HCT116 (cell line): ENCODE data around the gene MYO7B. TPM values are rescaled to one million over a fixed set of nuclear protein-coding genes. Genes with fewer than 3 reads are reported as not detected.

Source experiments
- ATAC-seq: fragments of 200-7000 bp; cut with Tn5 transposase; 2 replicates; pipeline ENCODE4 v1.9.1; 2020; ENCODE audit warnings: mild to moderate bottlenecking, moderate library complexity
- BruUV-seq: library from RNA; stranded (reverse); fragments of 400-500 nt; replicated peaks from 2 replicates; lab custom pipeline; 2021; lab: Mats Ljungman, UMichigan
- CTCF ChIA-PET: fragments of 300-600 bp; sonication (Branson Sonifier 250); formaldehyde crosslinking; loops from one replicate; lab custom pipeline; 2021; ENCODE audit warnings: antibody characterized with exemption; lab: Charles Lee
- POLR2A ChIA-PET: fragments of 300-600, 350-600 bp; sonication (Branson Sonifier 250); formaldehyde crosslinking; loops from one replicate; lab custom pipeline; 2021; ENCODE audit warnings: antibody characterized with exemption; lab: Charles Lee
- RAD21 ChIA-PET, 2 experiments: fragments of 300-600 bp; sonication (Branson Sonifier 250); formaldehyde crosslinking; loops; one replicate each; lab custom pipeline; 2023; ENCODE audit warnings: low total read pairs in 2 of 2; ENCODE audit not compliant: uncharacterized antibody in 2 of 2, unreplicated experiment in 2 of 2, low non-redundant PET in 1 of 2; lab: Charles Lee
- DNase-seq: peaks from one replicate; pipeline ENCODE4 v3.0.0-alpha.2; 2010; ENCODE audit warnings: low read depth, low spot score
- H2AFZ ChIP-seq: fragments of 200-600 bp; shearing (Covaris generic), sonication (generic); 2 replicates; pipeline ENCODE4 v1.6.1; 2017; ENCODE audit warnings: low read depth, mixed run types, mixed read lengths, antibody characterized with exemption, low read length; ENCODE audit not compliant: poor library complexity, severe bottlenecking
- H3K27ac ChIP-seq: 2 replicates; pipeline ENCODE4 v1.5.1; 2012; ENCODE audit warnings: low read depth, low read length
- H3K27me3 ChIP-seq: fragments of 200-600 bp; sonication (generic); 2 replicates; pipeline ENCODE4 v1.6.1; 2016; ENCODE audit warnings: mixed run types, low read length, mixed read lengths; ENCODE audit not compliant: insufficient read depth
- H3K36me3 ChIP-seq, 2 experiments: fragments of 200-500 bp in 1 of 2; fragments of 200-600 bp in 1 of 2; sonication (Bioruptor generic) in 1 of 2; sonication (generic) in 1 of 2; 2 replicates each; pipeline versions ENCODE4 v1.5.1 to v1.6.1; 2014 to 2016; ENCODE audit warnings: low read length in 2 of 2, inconsistent platforms in 1 of 2, mixed read lengths in 1 of 2, mixed run types in 1 of 2; ENCODE audit not compliant: insufficient read depth in 2 of 2, control insufficient read depth in 1 of 2
- H3K4me1 ChIP-seq, 2 experiments: fragments of 200-600 bp in 1 of 2; sonication (generic) in 1 of 2; 2 replicates each; pipeline versions ENCODE4 v1.5.1 to v1.6.1; 2012 to 2017; ENCODE audit warnings: low read length in 2 of 2, inconsistent platforms in 1 of 2, mild to moderate bottlenecking in 1 of 2, mixed read lengths in 1 of 2, mixed run types in 1 of 2, moderate library complexity in 1 of 2; ENCODE audit not compliant: insufficient read depth in 2 of 2, control insufficient read depth in 1 of 2
- H3K4me2 ChIP-seq: fragments of 200-600 bp; sonication (generic); 2 replicates; pipeline ENCODE4 v1.6.1; 2017; ENCODE audit warnings: mixed run types, low read length, mixed read lengths
- H3K4me3 ChIP-seq, 2 experiments: fragments of 200-600 bp in 1 of 2; sonication (generic) in 1 of 2; replicated peaks in 1 of 2; 2 replicates each; pipeline ENCODE4 v1.5.1; 2011 to 2016; ENCODE audit warnings: low read length in 2 of 2, control low read depth in 1 of 2, low read depth in 1 of 2, mild to moderate bottlenecking in 1 of 2, mixed read lengths in 1 of 2, mixed run types in 1 of 2
- H3K79me2 ChIP-seq: fragments of 200-600 bp; sonication (generic); 2 replicates; pipeline ENCODE4 v1.6.1; 2017; ENCODE audit warnings: mild to moderate bottlenecking, mixed run types, low read length, moderate library complexity, mixed read lengths; ENCODE audit not compliant: insufficient read depth
- H3K9ac ChIP-seq: fragments of 200-600 bp; sonication (generic); 2 replicates; pipeline ENCODE4 v1.6.1; 2016; ENCODE audit warnings: low read length, mixed read lengths
- H3K9me2 ChIP-seq: fragments of 200-600 bp; sonication (generic), shearing (Covaris generic); 2 replicates; pipeline ENCODE4 v1.6.1; 2017; ENCODE audit warnings: mixed run types, mild to moderate bottlenecking, moderate library complexity; ENCODE audit not compliant: insufficient read depth
- H3K9me3 ChIP-seq, 2 experiments: fragments of 200-500 bp in 1 of 2; fragments of 200-600 bp in 1 of 2; sonication (Bioruptor generic) in 1 of 2; sonication (generic) in 1 of 2; 2 replicates each; pipeline ENCODE4 v1.6.1; 2014 to 2017; ENCODE audit warnings: low read length in 2 of 2, mixed read lengths in 2 of 2, inconsistent platforms in 1 of 2, low read depth in 1 of 2, mild to moderate bottlenecking in 1 of 2, mixed run types in 1 of 2, moderate library complexity in 1 of 2; ENCODE audit not compliant: control insufficient read depth in 1 of 2, insufficient read depth in 1 of 2
- H4K20me1 ChIP-seq: fragments of 200-600 bp; sonication (generic), shearing (Covaris generic); 2 replicates; pipeline ENCODE4 v1.6.1; 2017; ENCODE audit warnings: mixed run types, mild to moderate bottlenecking, moderate library complexity; ENCODE audit not compliant: insufficient read depth
- CBX3 ChIP-seq: IDR thresholded peaks from 2 replicates; pipeline ENCODE4 v1.6.1; 2012; ENCODE audit warnings: low read depth
- EGR1 ChIP-seq: IDR thresholded peaks from 2 replicates; pipeline ENCODE4 v1.6.1; 2012; ENCODE audit warnings: low read depth
- ELF1 ChIP-seq: IDR thresholded peaks from 2 replicates; pipeline ENCODE4 v1.6.1; 2012; ENCODE audit warnings: low read depth, borderline replicate concordance
- EZH2phosphoT487 ChIP-seq: fragments of 200-600 bp; IDR thresholded peaks from 2 replicates; pipeline ENCODE4 v1.6.1; 2018; ENCODE audit warnings: antibody characterized with exemption, borderline replicate concordance
- FOSL1 ChIP-seq: IDR thresholded peaks from 2 replicates; pipeline ENCODE4 v1.6.1; 2012; ENCODE audit warnings: low read depth
- POLR2A ChIP-seq: IDR thresholded peaks from 2 replicates; pipeline ENCODE4 v1.7.0; 2011; ENCODE audit warnings: borderline replicate concordance; ENCODE audit not compliant: insufficient read depth, insufficient read length; ENCODE audit errors: extremely low read depth
- POLR2AphosphoS5 ChIP-seq: IDR thresholded peaks from 2 replicates; pipeline ENCODE4 v1.6.1; 2011; ENCODE audit warnings: mild to moderate bottlenecking, low read depth, low read length, moderate library complexity
- RAD21 ChIP-seq: IDR thresholded peaks from 2 replicates; pipeline ENCODE4 v1.6.1; 2012; ENCODE audit warnings: low read depth, mild to moderate bottlenecking
- SIN3A ChIP-seq: IDR thresholded peaks from 2 replicates; pipeline ENCODE4 v1.6.1; 2012; ENCODE audit warnings: low read depth
- SRF ChIP-seq: IDR thresholded peaks from 2 replicates; pipeline ENCODE4 v1.6.1; 2012; ENCODE audit warnings: low read depth
- TCF7L2 ChIP-seq: IDR thresholded peaks from 2 replicates; pipeline ENCODE4 v1.7.0; 2011; ENCODE audit warnings: borderline replicate concordance, inconsistent platforms; ENCODE audit not compliant: insufficient read depth, insufficient read length; ENCODE audit errors: extremely low read depth
- YY1 ChIP-seq: IDR thresholded peaks from 2 replicates; pipeline ENCODE4 v1.6.1; 2011; ENCODE audit warnings: low read length, low read depth, moderate library complexity, mild to moderate bottlenecking; ENCODE audit not compliant: insufficient replicate concordance; ENCODE audit errors: extremely low read depth
- ZFX ChIP-seq: fragments of 450-650 bp; IDR thresholded peaks from 2 replicates; pipeline ENCODE4 v1.6.1; 2017
- ZNF274 ChIP-seq: fragments of 200-500 bp; sonication (Bioruptor generic); IDR thresholded peaks from 2 replicates; pipeline ENCODE4 v1.6.1; 2014; ENCODE audit warnings: mild to moderate bottlenecking, low read depth, low read length, inconsistent platforms
- intact Hi-C: fragments of 100-400 bp; cut with micrococcal nuclease; formaldehyde crosslinking; loops from 2 replicates; pipeline ENCODE4 v1.10.0; 2022
- total RNA-seq: library from RNA; stranded (reverse); gene quantifications from one replicate; pipeline ENCODE4 v1.2.1, GENCODE V29; 2021; ENCODE audit not compliant: unreplicated experiment
- TF ChIP-seq, protein P1 (sequence below): IDR thresholded peaks from 2 replicates; pipeline ENCODE4 v1.6.1; 2012
- TF ChIP-seq, protein P2 (sequence below): IDR thresholded peaks from 2 replicates; pipeline ENCODE4 v1.6.1; 2012

The MYO7B gene
- total RNA-seq, 1 experiment from 2014 or later, result 0.07 TPM

DNA sequence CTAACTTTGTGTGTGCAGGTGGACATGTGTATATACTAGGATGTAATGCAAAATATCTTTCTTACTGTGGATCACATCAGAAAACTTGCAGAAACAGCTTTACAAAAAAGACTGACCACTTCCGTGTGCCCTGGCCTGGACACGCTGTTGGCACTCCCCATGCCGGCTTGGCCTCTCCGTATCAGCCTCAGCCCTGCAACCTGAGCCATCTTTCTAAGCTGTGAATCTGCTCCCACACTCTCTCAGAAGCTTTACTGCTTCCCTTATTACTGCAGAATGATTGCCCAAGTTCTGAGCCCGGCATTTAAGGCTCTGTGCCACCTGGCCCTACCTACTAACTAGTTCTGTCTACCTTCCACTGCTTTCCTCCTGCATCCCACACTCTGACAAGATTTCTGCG, 37.8 kb downstream of the MYO7B start:
- H3K4me2 ChIP-seq, result no peak overlapping the region
- H3K36me3 ChIP-seq, result no peaks in the 10 kb centered on the region
- DNase-seq, result no peak
- ChIA-PET RAD21 (no interaction called here), CTCF (no interaction called here)
- intact Hi-C loops, result no loop called here
- no peak overlapping the region for H3K27ac ChIP-seq
- H3K27me3 ChIP-seq, result no peaks in the 10 kb centered on the region
- H3K4me1 ChIP-seq, result peaks cover 0 to 9% of the 10 kb centered on the region in 2 experiments; a peak in 2 of 4 replicates
- H2AFZ ChIP-seq, result no peak overlapping the region
- H3K9me3 ChIP-seq, result no peaks in the 10 kb centered on the region
- H3K4me3 ChIP-seq, result no peak overlapping the region
- no peak overlapping the region for H3K9ac ChIP-seq
- TF ChIP-seq ZFX, result no peak
- no peak for TF ChIP-seq POLR2A
- TF ChIP-seq ELF1, result no peak
- no peak for TF ChIP-seq POLR2AphosphoS5
- no peak for TF ChIP-seq EZH2phosphoT487
- no peak for TF ChIP-seq ZNF274
- TF ChIP-seq SIN3A, result no peak
- TF ChIP-seq SRF, result no peak
- TF ChIP-seq, all 23 proteins: peak for 0
- Histone ChIP-seq H4K20me1 (no peaks in the 10 kb centered on the region), H3K79me2 (no peaks in the 10 kb centered on the region), H3K9me2 (no peaks in the 10 kb centered on the region)
- no peak for ATAC-seq
- POLR2A ChIA-PET, result no interaction called here
- BruUV-seq, result no TSS peak

DNA sequence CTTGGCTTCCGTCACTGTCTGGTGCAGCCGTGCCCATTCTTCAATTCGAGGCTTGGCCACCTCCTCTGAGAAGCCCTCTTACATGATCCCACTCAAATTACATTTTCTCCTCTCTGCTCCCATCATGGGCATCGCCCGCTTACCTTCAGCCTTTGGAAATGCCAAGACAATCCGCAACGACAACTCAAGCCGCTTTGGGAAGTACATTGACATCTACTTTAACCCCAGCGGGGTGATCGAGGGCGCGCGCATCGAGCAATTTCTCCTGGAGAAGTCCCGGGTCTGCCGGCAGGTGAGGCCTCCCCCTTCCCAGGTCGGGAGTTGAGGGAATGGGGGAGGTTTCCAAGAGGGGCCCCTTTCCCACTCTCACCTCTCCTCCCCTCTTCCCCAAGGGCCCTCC, 38.3 kb downstream of the MYO7B start:
- Histone ChIP-seq H3K79me2 (no peaks in the 10 kb centered on the region), H3K9ac (no peak overlapping the region), H3K27ac (no peak overlapping the region), H3K4me1 (peaks cover 0 to 9% of the 10 kb centered on the region in 2 experiments; a peak in 2 of 4 replicates), H3K9me2 (no peaks in the 10 kb centered on the region), H3K4me2 (no peak overlapping the region), H3K36me3 (no peaks in the 10 kb centered on the region), H3K9me3 (no peaks in the 10 kb centered on the region), H4K20me1 (no peaks in the 10 kb centered on the region), H2AFZ (no peak overlapping the region), H3K27me3 (no peaks in the 10 kb centered on the region), H3K4me3 (no peak overlapping the region)
- CTCF ChIA-PET, result no interaction called here
- DNase-seq (no peak), ATAC-seq (no peak)
- intact Hi-C loops, result no loop called here
- TF ChIP-seq ZNF274 (no peak), EGR1 (no peak), CBX3 (no peak), YY1 (no peak), POLR2A (no peak), TCF7L2 (no peak), ELF1 (no peak), POLR2AphosphoS5 (no peak), FOSL1 (no peak), RAD21 (no peak), EZH2phosphoT487 (no peak)
- TF ChIP-seq, protein P1, sequence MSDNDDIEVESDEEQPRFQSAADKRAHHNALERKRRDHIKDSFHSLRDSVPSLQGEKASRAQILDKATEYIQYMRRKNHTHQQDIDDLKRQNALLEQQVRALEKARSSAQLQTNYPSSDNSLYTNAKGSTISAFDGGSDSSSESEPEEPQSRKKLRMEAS, result no peak
- TF ChIP-seq, protein P2, sequence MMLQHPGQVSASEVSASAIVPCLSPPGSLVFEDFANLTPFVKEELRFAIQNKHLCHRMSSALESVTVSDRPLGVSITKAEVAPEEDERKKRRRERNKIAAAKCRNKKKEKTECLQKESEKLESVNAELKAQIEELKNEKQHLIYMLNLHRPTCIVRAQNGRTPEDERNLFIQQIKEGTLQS, result no peak
- POLR2A ChIA-PET, result no interaction called here
- BruUV-seq, result no TSS peak
- RAD21 ChIA-PET, result no interaction called here
